ENCODE data around the gene NUMB. TPM values are rescaled to one million over a fixed set of nuclear protein-coding genes. Genes with fewer than 3 reads are reported as not detected.

The NUMB gene
- total RNA-seq, 1 donor from 2014 or later: 72.7 TPM

DNA sequence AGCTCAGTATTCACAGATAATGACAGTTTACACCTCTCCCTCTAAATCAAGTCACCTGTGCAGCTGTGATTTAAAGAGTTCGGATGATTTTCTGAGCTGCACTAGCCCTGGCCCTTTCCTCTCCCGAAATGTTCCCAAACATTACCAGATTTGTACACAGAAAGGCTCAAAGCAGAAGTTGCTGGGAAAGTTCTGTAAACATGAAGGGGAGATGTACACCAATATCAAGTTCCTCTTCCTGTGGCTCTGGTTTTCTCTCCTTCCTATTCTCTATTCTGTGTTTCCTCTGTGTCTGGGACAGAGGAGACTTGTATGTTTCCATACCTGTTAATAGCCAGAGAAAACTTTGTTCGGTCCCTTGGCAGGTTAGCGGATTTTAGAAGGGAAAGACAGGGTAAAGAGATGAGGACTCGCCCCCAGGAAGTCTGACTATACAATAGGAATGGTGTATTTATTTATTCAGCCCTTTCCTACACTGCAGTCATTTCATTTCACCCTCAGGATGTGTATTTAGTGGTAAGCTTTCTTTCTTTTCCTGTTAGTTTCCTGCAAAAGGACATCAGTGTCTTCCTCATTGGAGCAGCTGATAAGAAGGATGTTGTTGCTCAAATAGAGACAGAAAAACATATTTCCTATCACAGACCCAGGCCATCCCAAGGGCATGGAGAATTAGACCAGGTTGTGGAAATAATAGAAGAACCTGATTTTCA, 7.6 kb upstream of the NUMB start:
- Mint-ChIP-seq H3K9me3 (ENCODE audit: unreplicated experiment) (no peaks in the 10 kb centered on the region), H3K4me1 (ENCODE audit: unreplicated experiment) (peaks cover 51% of the 10 kb centered on the region), H3K36me3 (ENCODE audit: unreplicated experiment) (no peaks in the 10 kb centered on the region), H3K27me3 (ENCODE audit: unreplicated experiment) (no peaks in the 10 kb centered on the region), H3K27ac (ENCODE audit: unreplicated experiment) (peak overlapping the region; percentile 74), H3K4me3 (ENCODE audit: unreplicated experiment) (peak overlapping the region; percentile 30)
- no peak for DNase-seq (ENCODE audit: extremely low spot score, unreplicated experiment)
- TF ChIP-seq, protein P1, sequence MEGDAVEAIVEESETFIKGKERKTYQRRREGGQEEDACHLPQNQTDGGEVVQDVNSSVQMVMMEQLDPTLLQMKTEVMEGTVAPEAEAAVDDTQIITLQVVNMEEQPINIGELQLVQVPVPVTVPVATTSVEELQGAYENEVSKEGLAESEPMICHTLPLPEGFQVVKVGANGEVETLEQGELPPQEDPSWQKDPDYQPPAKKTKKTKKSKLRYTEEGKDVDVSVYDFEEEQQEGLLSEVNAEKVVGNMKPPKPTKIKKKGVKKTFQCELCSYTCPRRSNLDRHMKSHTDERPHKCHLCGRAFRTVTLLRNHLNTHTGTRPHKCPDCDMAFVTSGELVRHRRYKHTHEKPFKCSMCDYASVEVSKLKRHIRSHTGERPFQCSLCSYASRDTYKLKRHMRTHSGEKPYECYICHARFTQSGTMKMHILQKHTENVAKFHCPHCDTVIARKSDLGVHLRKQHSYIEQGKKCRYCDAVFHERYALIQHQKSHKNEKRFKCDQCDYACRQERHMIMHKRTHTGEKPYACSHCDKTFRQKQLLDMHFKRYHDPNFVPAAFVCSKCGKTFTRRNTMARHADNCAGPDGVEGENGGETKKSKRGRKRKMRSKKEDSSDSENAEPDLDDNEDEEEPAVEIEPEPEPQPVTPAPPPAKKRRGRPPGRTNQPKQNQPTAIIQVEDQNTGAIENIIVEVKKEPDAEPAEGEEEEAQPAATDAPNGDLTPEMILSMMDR (IDR thresholded peaks at IDR 0.05): no peak

DNA sequence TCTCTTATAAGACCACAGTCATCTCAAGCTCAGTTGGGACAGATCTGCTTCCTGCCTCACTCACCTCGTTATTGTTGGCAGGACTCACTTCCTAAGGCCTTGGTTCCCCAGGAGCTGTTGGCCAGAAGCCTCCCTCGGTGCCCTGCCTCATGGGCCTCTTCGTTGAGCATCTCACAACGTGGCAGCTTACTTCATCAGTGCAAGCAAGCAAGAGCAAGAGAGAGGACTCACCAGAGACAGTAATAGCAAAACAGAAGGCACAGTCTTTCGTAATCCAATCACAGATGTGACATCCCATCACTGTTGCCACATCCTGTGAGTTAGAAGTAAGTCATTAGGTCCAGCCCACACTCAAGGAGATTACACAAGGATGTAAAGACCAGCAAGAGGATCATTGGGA, 5.1 kb upstream of the NUMB start:
- peaks cover 47% of the 10 kb centered on the region for H3K4me1 Mint-ChIP-seq (ENCODE audit: unreplicated experiment)

DNA sequence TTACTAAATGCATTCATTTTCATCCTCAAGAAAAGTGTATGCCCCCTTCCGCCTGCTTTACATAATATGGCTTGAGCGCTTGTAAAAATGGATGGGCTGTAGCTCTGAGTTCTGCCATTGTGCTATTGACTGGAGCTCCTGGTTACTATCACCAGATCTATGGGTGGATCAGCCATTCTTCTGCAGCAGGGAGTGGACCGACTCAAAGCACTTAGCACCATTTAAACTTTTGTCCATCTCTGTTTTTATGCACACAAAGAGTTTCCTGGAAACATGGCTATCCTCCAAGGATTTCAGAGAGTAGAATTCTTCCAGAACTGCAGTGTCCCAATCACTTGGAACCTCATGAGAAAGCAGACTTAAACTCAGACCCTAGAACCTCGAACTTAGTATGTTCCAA, 4.5 kb upstream of the NUMB start:
- Mint-ChIP-seq H3K36me3 (ENCODE audit: unreplicated experiment) (no peaks in the 10 kb centered on the region), H3K4me3 (ENCODE audit: unreplicated experiment) (no peak overlapping the region), H3K4me1 (ENCODE audit: unreplicated experiment) (peaks cover 41% of the 10 kb centered on the region), H3K27me3 (ENCODE audit: unreplicated experiment) (no peaks in the 10 kb centered on the region), H3K9me3 (ENCODE audit: unreplicated experiment) (no peaks in the 10 kb centered on the region), H3K27ac (ENCODE audit: unreplicated experiment) (no peak overlapping the region)
- peak; percentile 15 for DNase-seq (ENCODE audit: extremely low spot score, unreplicated experiment)
- TF ChIP-seq, protein P1 (IDR thresholded peaks at IDR 0.05): no peak

More for the DNA sequence above, 5.1 kb upstream of the NUMB start:
- H3K9me3 Mint-ChIP-seq (ENCODE audit: unreplicated experiment): no peaks in the 10 kb centered on the region
- H3K4me3 Mint-ChIP-seq (ENCODE audit: unreplicated experiment): no peak overlapping the region
- TF ChIP-seq, protein P1 (IDR thresholded peaks at IDR 0.05): no peak
- no peak for DNase-seq (ENCODE audit: extremely low spot score, unreplicated experiment)
- peak overlapping the region; percentile 57 for H3K27ac Mint-ChIP-seq (ENCODE audit: unreplicated experiment)
- H3K36me3 Mint-ChIP-seq (ENCODE audit: unreplicated experiment): no peaks in the 10 kb centered on the region
- no peaks in the 10 kb centered on the region for H3K27me3 Mint-ChIP-seq (ENCODE audit: unreplicated experiment)

DNA sequence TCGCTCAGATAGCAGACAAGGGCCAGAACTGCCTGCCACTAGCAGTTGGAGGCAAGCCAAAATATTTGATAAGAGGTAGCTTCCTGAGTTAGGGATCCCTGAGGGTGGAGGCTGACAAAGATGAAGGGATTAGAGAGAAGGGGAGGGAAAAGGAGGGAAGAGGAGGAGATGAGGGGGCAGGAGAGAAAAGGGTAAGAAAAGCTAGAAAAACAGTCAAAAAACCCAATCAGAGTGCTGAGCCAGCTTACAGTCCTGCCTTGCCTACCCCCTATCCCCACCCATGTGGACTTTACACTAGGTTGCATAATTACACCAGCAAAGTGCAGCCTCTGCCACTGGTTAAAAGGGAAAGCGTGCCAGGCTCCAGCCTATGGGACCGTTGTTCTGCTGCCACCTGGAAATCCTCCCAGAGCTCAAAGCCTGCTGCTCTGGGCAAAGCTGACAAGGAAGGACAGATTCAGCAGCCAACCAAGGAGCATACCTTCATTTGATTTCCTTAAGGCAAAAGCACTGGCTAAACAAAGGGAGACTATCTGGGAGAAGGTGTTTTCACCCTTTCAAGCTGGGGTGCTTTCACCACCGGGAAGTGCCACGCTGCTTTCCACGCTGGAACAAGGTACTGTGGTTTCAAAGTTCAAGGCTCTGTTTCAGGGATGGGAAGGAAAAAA, 3.8 kb upstream of the NUMB start:
- no peak overlapping the region for H3K4me3 Mint-ChIP-seq (ENCODE audit: unreplicated experiment)
- H3K27me3 Mint-ChIP-seq (ENCODE audit: unreplicated experiment): no peaks in the 10 kb centered on the region
- peak; percentile 51 for DNase-seq (ENCODE audit: extremely low spot score, unreplicated experiment)
- no peaks in the 10 kb centered on the region for H3K9me3 Mint-ChIP-seq (ENCODE audit: unreplicated experiment)
- peak overlapping the region; percentile 29 for H3K27ac Mint-ChIP-seq (ENCODE audit: unreplicated experiment)
- H3K36me3 Mint-ChIP-seq (ENCODE audit: unreplicated experiment): no peaks in the 10 kb centered on the region
- H3K4me1 Mint-ChIP-seq (ENCODE audit: unreplicated experiment): peaks cover 41% of the 10 kb centered on the region
- TF ChIP-seq, protein P1 (IDR thresholded peaks at IDR 0.05): no peak

DNA sequence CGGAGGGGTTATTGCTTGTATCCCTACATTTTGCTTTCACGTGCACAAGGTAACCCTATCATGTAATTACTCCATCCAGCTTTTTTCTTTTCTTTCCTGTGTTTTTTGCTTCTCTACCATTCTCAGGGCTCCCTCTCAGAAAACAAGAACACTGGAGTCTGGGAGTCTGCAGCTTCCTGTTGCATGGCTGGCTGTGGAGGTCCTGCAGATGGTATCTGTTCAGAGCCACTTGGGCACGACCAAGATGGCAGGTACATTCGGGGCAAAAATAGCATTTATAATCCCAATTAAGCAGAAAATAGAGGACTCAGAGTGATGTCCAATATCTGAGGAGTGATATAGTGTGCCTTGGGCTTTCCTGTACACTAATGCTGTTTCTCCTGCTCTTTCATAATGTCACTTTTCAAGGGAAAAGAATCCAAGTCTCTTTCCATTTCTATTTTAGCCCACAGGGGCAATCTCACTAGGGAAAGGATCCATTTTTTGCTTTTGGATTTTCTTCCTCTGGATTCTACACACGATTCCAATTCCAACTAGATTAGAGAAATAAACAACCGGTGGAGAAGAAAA, 3.2 kb upstream of the NUMB start:
- no peaks in the 10 kb centered on the region for H3K9me3 Mint-ChIP-seq (ENCODE audit: unreplicated experiment)
- H3K4me1 Mint-ChIP-seq (ENCODE audit: unreplicated experiment): peaks cover 48% of the 10 kb centered on the region
- TF ChIP-seq, protein P1 (IDR thresholded peaks at IDR 0.05): no peak
- DNase-seq (ENCODE audit: extremely low spot score, unreplicated experiment): no peak
- H3K4me3 Mint-ChIP-seq (ENCODE audit: unreplicated experiment): no peak overlapping the region
- H3K36me3 Mint-ChIP-seq (ENCODE audit: unreplicated experiment): no peaks in the 10 kb centered on the region
- H3K27me3 Mint-ChIP-seq (ENCODE audit: unreplicated experiment): no peaks in the 10 kb centered on the region
- peak overlapping the region; percentile 29 for H3K27ac Mint-ChIP-seq (ENCODE audit: unreplicated experiment)

Measured in osteocyte (in vitro differentiated cells).